K562 (cell line): ENCODE data around the gene AFG1L. TPM values are rescaled to one million over a fixed set of nuclear protein-coding genes. Genes with fewer than 3 reads are reported as not detected.

ENCODE experiments used
- CTBP1 ChIP-seq: fragments of 450-650 bp; IDR thresholded peaks from 2 replicates; pipeline ENCODE4 v1.6.1; 2016; ENCODE audit warnings: borderline replicate concordance
- ERF ChIP-seq: fragments of 450-650 bp; formaldehyde crosslinking; IDR thresholded peaks from 2 replicates; pipeline ENCODE4 v1.4.0; 2020; ENCODE audit warnings: mild to moderate bottlenecking, mixed read lengths
- FOXA3 ChIP-seq, 2 experiments: fragments of 450-650 bp in 1 of 2; sonication (generic) in 1 of 2; formaldehyde crosslinking; IDR thresholded peaks in 1 of 2; conservative IDR thresholded peaks in 1 of 2; 2 replicates each; pipeline versions ENCODE4 v1.4.0 to v1.8.0; 2020 to 2022; ENCODE audit warnings: mild to moderate bottlenecking in 2 of 2, missing genetic modification reagents in 1 of 2
- HMG20A ChIP-seq: fragments of 450-650 bp; formaldehyde crosslinking; conservative IDR thresholded peaks from 2 replicates; pipeline ENCODE4 v1.4.0; 2020; ENCODE audit warnings: mild to moderate bottlenecking, mixed read lengths
- HNRNPLL ChIP-seq: fragments of 200-400 bp; formaldehyde crosslinking; IDR thresholded peaks from 2 replicates; pipeline ENCODE4 v1.6.1; 2017; ENCODE audit warnings: low read length, low read depth, mild to moderate bottlenecking; ENCODE audit not compliant: poor library complexity, severe bottlenecking
- MAFF ChIP-seq: IDR thresholded peaks from 2 replicates; pipeline ENCODE4 v1.6.1; 2012; ENCODE audit warnings: low read length, improper control_type of control experiment
- NELFE ChIP-seq: IDR thresholded peaks from 2 replicates; pipeline ENCODE4 v1.6.1; 2011; ENCODE audit warnings: mild to moderate bottlenecking; ENCODE audit not compliant: insufficient read depth, insufficient read length
- NFXL1 ChIP-seq: fragments of 450-650 bp; formaldehyde crosslinking; IDR thresholded peaks from 2 replicates; pipeline ENCODE4 v1.4.0; 2021; ENCODE audit warnings: mild to moderate bottlenecking
- NR3C1 ChIP-seq: sonication (generic); formaldehyde crosslinking; IDR thresholded peaks from 2 replicates; pipeline ENCODE4 v1.8.1; 2022; ENCODE audit warnings: missing genetic modification reagents
- POLR2G ChIP-seq: fragments of 200-400 bp; formaldehyde crosslinking; IDR thresholded peaks from 2 replicates; pipeline ENCODE4 v1.6.1; 2017; ENCODE audit warnings: low read depth, mild to moderate bottlenecking, antibody characterized with exemption, low read length, moderate library complexity
- RB1 ChIP-seq: fragments of 450-650 bp; IDR thresholded peaks from 2 replicates; pipeline ENCODE4 v1.6.1; 2017; ENCODE audit warnings: low read depth, mild to moderate bottlenecking
- RBFOX2 ChIP-seq: fragments of 200-400 bp; formaldehyde crosslinking; IDR thresholded peaks from 2 replicates; pipeline ENCODE4 v1.6.1; 2017; ENCODE audit warnings: low read depth, mild to moderate bottlenecking, low read length, moderate library complexity
- RBM17 ChIP-seq: fragments of 200-400 bp; formaldehyde crosslinking; IDR thresholded peaks from 2 replicates; pipeline ENCODE4 v1.6.1; 2017; ENCODE audit warnings: low read depth, mild to moderate bottlenecking, low read length, borderline replicate concordance
- RCOR1 ChIP-seq, 2 experiments: IDR thresholded peaks; 2 replicates each; pipeline ENCODE4 v1.6.1; 2012; ENCODE audit warnings: low read depth in 2 of 2, low read length in 2 of 2, borderline replicate concordance in 1 of 2, improper control_type of control experiment in 1 of 2
- TOE1 ChIP-seq, 2 experiments: fragments of 450-650 bp in 1 of 2; sonication (generic) in 1 of 2; formaldehyde crosslinking in 1 of 2; IDR thresholded peaks; 2 replicates each; pipeline versions ENCODE4 v1.7.1 to v1.8.0; 2016 to 2022; ENCODE audit warnings: borderline replicate concordance in 2 of 2, mild to moderate bottlenecking in 2 of 2, antibody characterized with exemption in 1 of 2, inconsistent platforms in 1 of 2, low read depth in 1 of 2, missing genetic modification reagents in 1 of 2, moderate library complexity in 1 of 2
- ZBED1 ChIP-seq: IDR thresholded peaks from 2 replicates; pipeline ENCODE4 v1.6.1; 2014
- ZNF282 ChIP-seq: sonication (generic); formaldehyde crosslinking; IDR thresholded peaks from 2 replicates; pipeline ENCODE4 v1.8.1; 2023; ENCODE audit warnings: missing genetic modification reagents
- ZNF316 ChIP-seq: fragments of 450-650 bp; IDR thresholded peaks from 2 replicates; pipeline ENCODE4 v1.6.1; 2016
- ZNF764 ChIP-seq: fragments of 250-450 bp; sonication (Bioruptor Pico); IDR thresholded peaks from 2 replicates; pipeline ENCODE4 v1.4.0; 2020; ENCODE audit warnings: low read depth, mild to moderate bottlenecking, moderate library complexity
- polyA plus RNA-seq, 8 experiments: library from polyadenylated mRNA; depleted of rRNA in 4 of 8; stranded (reverse) in 5 of 8; unstranded in 3 of 8; fragments of >200 nt; fragmentation: Nextera tagmentation in 2 of 8; fragmentation: Illumina TruSeq in 1 of 8; extraction: Ambion mirVana in 2 of 8; extraction: Trizol in 1 of 8; gene quantifications; 2 replicates each; pipeline versions ENCODE4 v1.2.1 to v1.2.3, GENCODE V29; 2011 to 2014; ENCODE audit warnings: inconsistent platforms in 1 of 8, missing spikeins in 1 of 8
- total RNA-seq, 7 experiments: library from RNA; depleted of rRNA in 6 of 7; stranded (reverse); fragments of >200 nt in 6 of 7; fragmentation: Illumina TruSeq in 2 of 7; extraction: Trizol in 2 of 7; gene quantifications; 2 replicates each; pipeline versions ENCODE4 v1.2.1 to v1.2.3, GENCODE V29; 2011 to 2021; ENCODE audit warnings: low replicate concordance in 1 of 7
- TF ChIP-seq, protein P1 (sequence below): fragments of 450-650 bp; IDR thresholded peaks from 2 replicates; pipeline ENCODE4 v1.6.1; 2017; ENCODE audit warnings: mild to moderate bottlenecking, moderate library complexity
- TF ChIP-seq, protein P2 (sequence below): fragments of 250-450 bp; sonication (Bioruptor Pico); IDR thresholded peaks from 2 replicates; pipeline ENCODE4 v1.4.0; 2020; ENCODE audit warnings: borderline replicate concordance
- TF ChIP-seq, protein P3 (sequence below): fragments of 250-450 bp; sonication (Bioruptor Pico); IDR thresholded peaks from 2 replicates; pipeline ENCODE4 v1.4.0; 2020; ENCODE audit warnings: mild to moderate bottlenecking, moderate library complexity

AFG1L gene
- total and polyA plus RNA-seq, 9 of the 15 experiments (the other 6 are each of a cell fraction or from before 2014, with no cell fraction given): 2.2 to 15.5 (median 5.8) TPM

DNA sequence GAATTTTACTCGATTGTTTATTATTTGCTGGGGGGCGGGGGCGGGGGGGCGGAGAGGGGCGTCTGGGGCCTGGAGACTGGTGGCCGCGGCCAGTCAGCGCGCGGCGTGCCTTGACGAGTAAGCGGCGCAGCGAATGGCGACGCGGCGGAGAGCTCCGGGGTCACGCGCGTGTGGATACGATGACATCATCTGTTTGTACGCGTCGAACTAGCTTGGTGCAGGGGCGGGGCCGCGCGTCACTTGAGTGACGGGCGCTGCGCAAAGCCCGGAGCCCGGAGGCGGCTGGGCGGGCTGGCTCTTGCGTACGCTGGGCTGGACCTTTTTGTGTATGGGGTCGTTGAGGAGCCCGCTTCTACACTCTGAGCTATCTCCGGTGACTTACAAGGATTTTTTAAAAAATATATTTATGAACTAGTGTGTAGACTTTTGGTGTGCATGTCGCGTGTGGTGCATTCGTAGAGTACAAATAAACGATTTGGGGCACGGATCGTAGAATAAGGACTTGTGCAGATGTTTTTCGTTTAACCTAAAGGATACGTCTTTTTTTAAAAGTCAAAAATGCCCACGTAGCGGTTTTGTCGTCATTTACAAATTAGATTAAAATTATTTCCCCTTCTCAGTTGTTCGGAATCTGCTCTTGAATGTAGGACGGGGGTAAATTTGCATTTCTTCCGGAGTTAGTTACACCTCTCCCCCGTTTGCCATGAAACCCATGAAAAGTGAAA is 263.7 kb downstream of the AFG1L start (continued):
- TF ChIP-seq NELFE: no peak
- TF ChIP-seq FOXA3 (CRISPR knock-in tag; conservative IDR thresholded peaks at IDR 0.05 in 1 of 2, IDR thresholded peaks at IDR 0.05 in 1 of 2): peak; percentile 35 to 72; a peak in 2 of 4 replicates
- peak; percentile 92 for TF ChIP-seq ZNF316
- TF ChIP-seq MAFF: peak; percentile 64
- no peak for TF ChIP-seq HMG20A (CRISPR knock-in tag)
- TF ChIP-seq RCOR1 (IDR thresholded peaks at IDR 0.05; ENCODE audit: borderline replicate concordance in 1 of 2, low read depth in 2 of 2, low read length in 2 of 2): peak; percentile 26 to 33; a peak in 1 of 4 replicates
- TF ChIP-seq, protein P1, sequence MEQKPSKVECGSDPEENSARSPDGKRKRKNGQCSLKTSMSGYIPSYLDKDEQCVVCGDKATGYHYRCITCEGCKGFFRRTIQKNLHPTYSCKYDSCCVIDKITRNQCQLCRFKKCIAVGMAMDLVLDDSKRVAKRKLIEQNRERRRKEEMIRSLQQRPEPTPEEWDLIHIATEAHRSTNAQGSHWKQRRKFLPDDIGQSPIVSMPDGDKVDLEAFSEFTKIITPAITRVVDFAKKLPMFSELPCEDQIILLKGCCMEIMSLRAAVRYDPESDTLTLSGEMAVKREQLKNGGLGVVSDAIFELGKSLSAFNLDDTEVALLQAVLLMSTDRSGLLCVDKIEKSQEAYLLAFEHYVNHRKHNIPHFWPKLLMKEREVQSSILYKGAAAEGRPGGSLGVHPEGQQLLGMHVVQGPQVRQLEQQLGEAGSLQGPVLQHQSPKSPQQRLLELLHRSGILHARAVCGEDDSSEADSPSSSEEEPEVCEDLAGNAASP: no peak
- TF ChIP-seq HNRNPLL: peak; percentile 97
- TF ChIP-seq ERF (CRISPR knock-in tag): peak; percentile 73; the same call in 1 of the 2 replicates
- TF ChIP-seq NR3C1 (CRISPR knock-in tag): no peak
- peak; percentile 2 for TF ChIP-seq CTBP1
- TF ChIP-seq, protein P2, sequence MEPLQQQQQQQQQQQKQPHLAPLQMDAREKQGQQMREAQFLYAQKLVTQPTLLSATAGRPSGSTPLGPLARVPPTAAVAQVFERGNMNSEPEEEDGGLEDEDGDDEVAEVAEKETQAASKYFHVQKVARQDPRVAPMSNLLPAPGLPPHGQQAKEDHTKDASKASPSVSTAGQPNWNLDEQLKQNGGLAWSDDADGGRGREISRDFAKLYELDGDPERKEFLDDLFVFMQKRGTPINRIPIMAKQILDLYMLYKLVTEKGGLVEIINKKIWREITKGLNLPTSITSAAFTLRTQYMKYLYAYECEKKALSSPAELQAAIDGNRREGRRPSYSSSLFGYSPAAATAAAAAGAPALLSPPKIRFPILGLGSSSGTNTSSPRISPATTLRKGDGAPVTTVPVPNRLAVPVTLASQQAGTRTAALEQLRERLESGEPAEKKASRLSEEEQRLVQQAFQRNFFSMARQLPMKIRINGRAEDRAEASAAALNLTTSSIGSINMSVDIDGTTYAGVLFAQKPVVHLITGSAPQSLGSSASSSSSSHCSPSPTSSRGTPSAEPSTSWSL (CRISPR knock-in tag): no peak
- TF ChIP-seq ZBED1: peak; percentile 15; the same call in 1 of the 2 replicates
- TF ChIP-seq ZNF764 (CRISPR knock-in tag): no peak
- peak; percentile 88 for TF ChIP-seq RB1
- TF ChIP-seq NFXL1: no peak
- TF ChIP-seq TOE1 (IDR thresholded peaks at IDR 0.05; ENCODE audit: borderline replicate concordance): peak; percentile 63; the same call in 1 of the 2 replicates
- TF ChIP-seq TOE1 (CRISPR knock-in tag; IDR thresholded peaks at IDR 0.05; ENCODE audit: borderline replicate concordance, low read depth): no peak
- TF ChIP-seq, protein P3, sequence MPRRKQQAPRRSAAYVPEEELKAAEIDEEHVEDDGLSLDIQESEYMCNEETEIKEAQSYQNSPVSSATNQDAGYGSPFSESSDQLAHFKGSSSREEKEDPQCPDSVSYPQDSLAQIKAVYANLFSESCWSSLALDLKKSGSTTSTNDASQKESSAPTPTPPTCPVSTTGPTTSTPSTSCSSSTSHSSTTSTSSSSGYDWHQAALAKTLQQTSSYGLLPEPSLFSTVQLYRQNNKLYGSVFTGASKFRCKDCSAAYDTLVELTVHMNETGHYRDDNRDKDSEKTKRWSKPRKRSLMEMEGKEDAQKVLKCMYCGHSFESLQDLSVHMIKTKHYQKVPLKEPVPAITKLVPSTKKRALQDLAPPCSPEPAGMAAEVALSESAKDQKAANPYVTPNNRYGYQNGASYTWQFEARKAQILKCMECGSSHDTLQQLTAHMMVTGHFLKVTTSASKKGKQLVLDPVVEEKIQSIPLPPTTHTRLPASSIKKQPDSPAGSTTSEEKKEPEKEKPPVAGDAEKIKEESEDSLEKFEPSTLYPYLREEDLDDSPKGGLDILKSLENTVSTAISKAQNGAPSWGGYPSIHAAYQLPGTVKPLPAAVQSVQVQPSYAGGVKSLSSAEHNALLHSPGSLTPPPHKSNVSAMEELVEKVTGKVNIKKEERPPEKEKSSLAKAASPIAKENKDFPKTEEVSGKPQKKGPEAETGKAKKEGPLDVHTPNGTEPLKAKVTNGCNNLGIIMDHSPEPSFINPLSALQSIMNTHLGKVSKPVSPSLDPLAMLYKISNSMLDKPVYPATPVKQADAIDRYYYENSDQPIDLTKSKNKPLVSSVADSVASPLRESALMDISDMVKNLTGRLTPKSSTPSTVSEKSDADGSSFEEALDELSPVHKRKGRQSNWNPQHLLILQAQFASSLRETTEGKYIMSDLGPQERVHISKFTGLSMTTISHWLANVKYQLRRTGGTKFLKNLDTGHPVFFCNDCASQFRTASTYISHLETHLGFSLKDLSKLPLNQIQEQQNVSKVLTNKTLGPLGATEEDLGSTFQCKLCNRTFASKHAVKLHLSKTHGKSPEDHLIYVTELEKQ (CRISPR knock-in tag): no peak
- TF ChIP-seq RBFOX2: peak; percentile 38
- TF ChIP-seq ZNF282 (CRISPR knock-in tag): no peak
- peak; percentile 60 for TF ChIP-seq POLR2G
- no peak for TF ChIP-seq RBM17
